A673 (cell line): Measurements from ENCODE around the gene FAM210A. TPM values are rescaled to one million over a fixed set of nuclear protein-coding genes. Genes with fewer than 3 reads are reported as not detected.
A peak's percentile ranks its signal among the peaks of the same experiment; 100 is the strongest.

Experiments used
- Bru-seq: library from RNA; stranded (reverse); fragments of 400-500 nt; gene quantifications from one replicate; lab custom pipeline; 2021; lab: Mats Ljungman, UMichigan
- BruChase-seq, 2 experiments: library from RNA; stranded (reverse); fragments of 400-500 nt; gene quantifications; one replicate each; lab custom pipeline; 2021; lab: Mats Ljungman, UMichigan
- BruUV-seq: library from RNA; stranded (reverse); fragments of 400-500 nt; replicated peaks from 2 replicates; lab custom pipeline; 2021; lab: Mats Ljungman, UMichigan
- CTCF ChIA-PET: fragments of 300-600 bp; sonication (Branson Sonifier 250); formaldehyde crosslinking; loops from one replicate; lab custom pipeline; 2022; ENCODE audit warnings: antibody characterized with exemption; lab: Charles Lee
- POLR2A ChIA-PET: fragments of 300-600 bp; sonication (Branson Sonifier 250); formaldehyde crosslinking; loops from one replicate; lab custom pipeline; 2022; ENCODE audit warnings: antibody characterized with exemption; ENCODE audit not compliant: low non-redundant PET; lab: Charles Lee
- DNase-seq: peaks from one replicate; pipeline ENCODE4 v3.0.0-alpha.2; 2015; ENCODE audit warnings: low spot score
- H3K27ac ChIP-seq: fragments of 200-600 bp; sonication (generic); 2 replicates; pipeline ENCODE4 v1.5.1; 2016; ENCODE audit warnings: mixed run types, low read depth, mild to moderate bottlenecking, mixed read lengths, antibody characterized with exemption, low read length; ENCODE audit not compliant: poor library complexity, severe bottlenecking
- H3K27me3 ChIP-seq: fragments of 200-600 bp; sonication (generic); replicated peaks from 2 replicates; pipeline ENCODE4 v1.6.1; 2017; ENCODE audit warnings: mixed run types, low read depth, mild to moderate bottlenecking, mixed read lengths, antibody characterized with exemption, low read length; ENCODE audit not compliant: insufficient read depth, poor library complexity
- H3K36me3 ChIP-seq: fragments of 200-600 bp; sonication (generic); 2 replicates; pipeline ENCODE4 v1.6.1; 2016; ENCODE audit warnings: mixed run types, mild to moderate bottlenecking, mixed read lengths, antibody characterized with exemption, low read length; ENCODE audit not compliant: insufficient read depth, poor library complexity, severe bottlenecking
- H3K4me1 ChIP-seq: fragments of 200-600 bp; sonication (generic); 2 replicates; pipeline ENCODE4 v1.6.1; 2017; ENCODE audit warnings: mixed run types, mild to moderate bottlenecking, mixed read lengths, antibody characterized with exemption, low read length; ENCODE audit not compliant: insufficient read depth, poor library complexity, severe bottlenecking
- H3K4me3 ChIP-seq: fragments of 200-600 bp; sonication (generic); 2 replicates; pipeline ENCODE4 v1.5.1; 2016; ENCODE audit warnings: low read depth, mixed run types, mild to moderate bottlenecking, mixed read lengths, low read length; ENCODE audit not compliant: poor library complexity, severe bottlenecking
- H3K9me3 ChIP-seq: fragments of 200-600 bp; sonication (generic); 2 replicates; pipeline ENCODE4 v1.6.1; 2016; ENCODE audit warnings: mixed run types, low read depth, mild to moderate bottlenecking, mixed read lengths, antibody characterized with exemption, low read length; ENCODE audit not compliant: poor library complexity, severe bottlenecking
- CTCF ChIP-seq: fragments of 300-800, 200-600 bp; sonication (generic); conservative IDR thresholded peaks from 2 replicates; pipeline ENCODE4 v1.5.1; 2017; ENCODE audit warnings: low read depth, mild to moderate bottlenecking, antibody characterized with exemption, low read length, moderate library complexity, mixed read lengths
- EZH2 ChIP-seq: fragments of 200-600 bp; sonication (generic); IDR thresholded peaks from 2 replicates; pipeline ENCODE4 v1.6.1; 2017; ENCODE audit warnings: borderline replicate concordance, low read depth, mild to moderate bottlenecking, mixed read lengths, antibody characterized with exemption, low read length; ENCODE audit not compliant: poor library complexity, severe bottlenecking
- intact Hi-C: fragments of 100-400 bp; cut with micrococcal nuclease; formaldehyde crosslinking; loops from one replicate; pipeline ENCODE4 v1.10.0; 2022; ENCODE audit not compliant: unreplicated experiment
- long read RNA-seq: library from polyadenylated mRNA; stranded (forward); transcript quantifications from one replicate; pipeline ENCODE4 v2.0.0, GENCODE V29; 2022
- total RNA-seq: library from RNA; stranded (reverse); gene quantifications from 2 replicates; pipeline ENCODE4 v1.2.3, GENCODE V29; 2021

Gene FAM210A
- total RNA-seq (15.6 and 18.6 TPM in 2 replicates), Bru-seq, nascent RNA (percentile 76 among the genes with signal in this experiment), BruChase-seq, experiment 1, labeled RNA remaining after a 2-hour chase (percentile 77 among the genes with signal in this experiment), BruChase-seq, experiment 2, labeled RNA remaining after a 6-hour chase (percentile 67 among the genes with signal in this experiment)
- long read RNA-seq, full-length matches to known transcripts: 21 of 27 reads
- long read RNA-seq, partial matches to known transcripts: 3 of 27 reads
- long read RNA-seq, other reads (novel, unspliced or antisense): 3 of 27 reads

GRCh38 chr18:13726232-13726971 lies at the start of gene FAM210A, which contains the start of gene RNMT:
TSS of gene FAM210A (minus strand) at chr18:13726558. CDS start at chr18:13682077, 44,481 bp downstream.
TSS of gene RNMT (plus strand) at chr18:13726673. CDS start at chr18:13731518, 4,845 bp downstream.
- ChIA-PET POLR2A (no interaction called here), CTCF (no interaction called here)
- Histone ChIP-seq H3K4me3 (peak within 1 kb of the TSS; percentile 89), H3K27me3 (no peaks in the 10 kb centered on the region), H3K4me1 (no peaks in the 10 kb centered on the region), H3K27ac (peak within 1 kb of the TSS; percentile 95), H3K36me3 (no peaks in the 10 kb centered on the region), H3K9me3 (no peaks in the 10 kb centered on the region)
- BruUV-seq: no TSS peak
- no peak for TF ChIP-seq EZH2
- no peak for TF ChIP-seq CTCF
- DNase-seq: peak; percentile 97
- intact Hi-C loops: loop anchor here (1.0 kb wide), 1 partner anchor 12 kb away; no protein-coding TSS in a partner anchor

GRCh38 chr18:13775058-13775457 lies 48.7 kb upstream of the FAM210A start:
- no peak for DNase-seq
- no peaks in the 10 kb centered on the region for H3K4me1 ChIP-seq
- no peaks in the 10 kb centered on the region for H3K9me3 ChIP-seq
- H3K36me3 ChIP-seq: no peaks in the 10 kb centered on the region
- ChIA-PET POLR2A (no interaction called here), CTCF (no interaction called here)
- no TSS peak for BruUV-seq
- no peak overlapping the region for H3K27ac ChIP-seq
- peaks cover under 1% of the 10 kb centered on the region for H3K27me3 ChIP-seq
- intact Hi-C loops: no loop called here
- no peak for TF ChIP-seq CTCF
- TF ChIP-seq EZH2: no peak
- H3K4me3 ChIP-seq: no peak overlapping the region

GRCh38 chr18:13762690-13763439 lies 36.5 kb upstream of the FAM210A start:
- Histone ChIP-seq H3K27me3 (no peaks in the 10 kb centered on the region), H3K4me1 (no peaks in the 10 kb centered on the region), H3K4me3 (no peak overlapping the region), H3K27ac (no peak overlapping the region), H3K9me3 (peaks cover 5% of the 10 kb centered on the region), H3K36me3 (no peaks in the 10 kb centered on the region)
- ChIA-PET CTCF (no interaction called here), POLR2A (no interaction called here)
- BruUV-seq: no TSS peak
- intact Hi-C loops: no loop called here
- no peak for DNase-seq
- TF ChIP-seq EZH2: no peak
